Effector memory CD8-positive, alpha-beta T cell (primary cell): ENCODE data around the gene ATG5.
A peak's percentile ranks its signal among the peaks of the same experiment; 100 is the strongest.

Source experiments
- ATAC-seq: fragments of 150-1000 bp; cut with Tn5 transposase; replicated peaks from 2 replicates; pipeline ENCODE4 v1.10.0; 2021; ENCODE audit warnings: mild to moderate bottlenecking, moderate library complexity
- DNase-seq, 3 experiments: peaks; one replicate each; pipeline ENCODE4 v3.0.0; 2021
- H3K27ac Mint-ChIP-seq, 2 donors: one replicate each; pipeline ENCODE4 v1.8.0; 2022; ENCODE audit warnings: mild to moderate bottlenecking in 2 of 2, mixed read lengths in 2 of 2, moderate library complexity in 2 of 2
- H3K27me3 Mint-ChIP-seq, 2 donors: one replicate each; pipeline ENCODE4 v1.8.0; 2022; ENCODE audit warnings: mixed read lengths in 2 of 2
- H3K36me3 Mint-ChIP-seq: one replicate; pipeline ENCODE4 v1.8.0; 2022; ENCODE audit warnings: mild to moderate bottlenecking, moderate library complexity, mixed read lengths; ENCODE audit not compliant: insufficient read depth
- H3K4me1 Mint-ChIP-seq, 2 donors: one replicate each; pipeline ENCODE4 v1.8.0; 2022; ENCODE audit warnings: low read depth in 2 of 2, mixed read lengths in 2 of 2
- H3K4me3 Mint-ChIP-seq, 2 donors: one replicate each; pipeline ENCODE4 v1.8.0; 2022; ENCODE audit warnings: mild to moderate bottlenecking in 2 of 2, mixed read lengths in 2 of 2, moderate library complexity in 2 of 2
- H3K9me3 Mint-ChIP-seq, 2 donors: one replicate each; pipeline ENCODE4 v1.8.0; 2022; ENCODE audit warnings: mixed read lengths in 2 of 2

Gene ATG5

DNA sequence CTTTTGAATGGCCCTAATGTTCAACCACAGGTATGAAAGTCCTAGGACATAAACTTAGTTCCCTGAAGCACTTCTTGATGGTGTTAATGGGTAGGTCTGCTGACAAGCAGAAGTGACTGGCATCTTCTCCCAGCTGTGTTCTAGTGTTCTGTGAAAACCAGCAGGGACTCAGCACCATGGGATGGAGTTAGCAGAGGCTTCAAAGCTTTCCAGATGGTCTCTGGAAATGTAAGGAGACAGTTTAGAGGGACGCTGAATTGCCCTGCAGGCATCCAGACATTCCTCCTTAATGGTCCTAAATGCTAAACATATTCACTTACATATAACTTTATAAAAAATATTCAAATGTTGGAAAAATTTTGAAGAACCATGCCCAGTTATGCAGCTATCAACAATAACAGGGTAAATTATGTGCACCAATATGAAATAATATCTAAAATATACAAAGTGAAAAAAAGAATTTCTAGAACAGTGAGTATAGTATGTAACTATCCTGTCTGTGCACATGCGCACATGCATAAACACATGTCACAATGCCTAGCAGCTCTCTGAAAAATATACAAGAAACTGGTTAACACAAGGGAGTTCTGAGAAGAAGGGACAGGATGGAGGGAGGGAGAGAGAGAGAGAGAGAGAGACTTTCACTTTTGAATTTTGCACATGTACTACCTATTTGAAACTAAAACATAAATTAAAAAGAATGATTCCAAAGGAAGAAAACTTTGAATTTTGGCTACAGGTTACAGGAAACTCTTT, 152.3 kb downstream of the ATG5 start:
- no peak overlapping the region for H3K4me3 Mint-ChIP-seq
- H3K9me3 Mint-ChIP-seq: no peaks in the 10 kb centered on the region
- ATAC-seq: peak; percentile 56
- H3K4me1 Mint-ChIP-seq: peaks cover 9 to 19% of the 10 kb centered on the region in 2 donors
- H3K27me3 Mint-ChIP-seq: no peaks in the 10 kb centered on the region
- H3K36me3 Mint-ChIP-seq: peaks cover 3% of the 10 kb centered on the region
- H3K27ac Mint-ChIP-seq: no peak overlapping the region
- no peak for DNase-seq

DNA sequence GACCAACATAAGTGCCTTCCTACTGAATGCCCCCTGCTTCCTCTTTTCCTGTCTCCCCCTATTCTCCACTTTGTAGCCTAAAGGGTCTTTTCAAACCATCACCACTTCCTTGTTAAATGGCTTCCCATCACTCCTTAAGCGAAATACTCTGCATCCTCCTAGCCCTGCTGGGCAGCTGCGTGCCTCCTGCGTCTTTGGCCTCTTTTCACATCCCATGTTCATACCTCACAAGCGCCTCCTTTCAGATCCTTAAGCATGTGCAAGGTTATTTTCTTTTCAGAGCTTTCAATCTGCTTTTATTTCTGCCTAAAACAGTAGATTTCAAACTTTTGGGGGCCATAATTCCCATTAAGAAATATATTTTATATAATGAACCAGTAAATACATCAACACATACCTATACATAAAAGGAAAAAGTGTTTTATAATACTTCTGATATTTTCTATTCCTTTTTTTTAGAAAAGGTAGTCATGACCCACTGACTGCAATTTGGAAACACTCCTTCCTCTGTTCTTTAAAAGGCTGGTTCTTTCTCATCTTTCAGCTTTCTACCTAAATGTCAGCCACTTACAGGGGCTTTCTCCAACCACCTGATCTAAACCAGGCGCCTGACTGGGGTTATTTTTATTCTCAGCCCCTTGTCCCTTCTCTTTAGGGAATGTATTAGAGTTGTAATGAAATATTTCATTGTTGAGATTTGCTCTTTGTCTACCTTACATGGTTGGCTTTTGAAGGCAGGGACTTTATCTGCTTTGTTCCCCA, 155.3 kb downstream of the ATG5 start:
- H3K27me3 Mint-ChIP-seq: no peaks in the 10 kb centered on the region
- no peaks in the 10 kb centered on the region for H3K9me3 Mint-ChIP-seq
- H3K36me3 Mint-ChIP-seq: no peaks in the 10 kb centered on the region
- no peak overlapping the region for H3K4me3 Mint-ChIP-seq
- ATAC-seq: no peak
- H3K4me1 Mint-ChIP-seq: peaks cover 11 to 31% of the 10 kb centered on the region in 2 donors
- H3K27ac Mint-ChIP-seq: no peak overlapping the region
- no peak for DNase-seq

DNA sequence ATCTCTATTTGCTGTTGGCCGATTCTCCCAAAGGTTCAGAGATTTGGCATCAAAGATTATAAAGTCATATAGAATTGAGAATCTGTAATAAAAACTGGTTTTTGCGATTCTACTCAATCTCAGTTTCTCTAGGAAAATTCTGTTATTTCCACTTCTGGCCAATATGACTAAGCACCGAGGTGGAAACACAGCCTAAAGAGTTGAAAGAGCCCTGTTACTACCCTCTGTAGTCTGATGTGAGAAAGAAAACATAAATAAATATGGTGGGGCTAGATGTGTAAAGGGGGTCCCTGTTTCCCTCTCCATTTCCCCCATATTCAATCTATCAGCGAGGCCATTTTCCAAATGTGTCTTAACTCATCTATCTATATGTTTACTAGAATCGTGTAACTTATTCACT, 156.0 kb downstream of the ATG5 start:
- H3K27ac Mint-ChIP-seq: no peak overlapping the region
- no peak overlapping the region for H3K4me3 Mint-ChIP-seq

DNA sequence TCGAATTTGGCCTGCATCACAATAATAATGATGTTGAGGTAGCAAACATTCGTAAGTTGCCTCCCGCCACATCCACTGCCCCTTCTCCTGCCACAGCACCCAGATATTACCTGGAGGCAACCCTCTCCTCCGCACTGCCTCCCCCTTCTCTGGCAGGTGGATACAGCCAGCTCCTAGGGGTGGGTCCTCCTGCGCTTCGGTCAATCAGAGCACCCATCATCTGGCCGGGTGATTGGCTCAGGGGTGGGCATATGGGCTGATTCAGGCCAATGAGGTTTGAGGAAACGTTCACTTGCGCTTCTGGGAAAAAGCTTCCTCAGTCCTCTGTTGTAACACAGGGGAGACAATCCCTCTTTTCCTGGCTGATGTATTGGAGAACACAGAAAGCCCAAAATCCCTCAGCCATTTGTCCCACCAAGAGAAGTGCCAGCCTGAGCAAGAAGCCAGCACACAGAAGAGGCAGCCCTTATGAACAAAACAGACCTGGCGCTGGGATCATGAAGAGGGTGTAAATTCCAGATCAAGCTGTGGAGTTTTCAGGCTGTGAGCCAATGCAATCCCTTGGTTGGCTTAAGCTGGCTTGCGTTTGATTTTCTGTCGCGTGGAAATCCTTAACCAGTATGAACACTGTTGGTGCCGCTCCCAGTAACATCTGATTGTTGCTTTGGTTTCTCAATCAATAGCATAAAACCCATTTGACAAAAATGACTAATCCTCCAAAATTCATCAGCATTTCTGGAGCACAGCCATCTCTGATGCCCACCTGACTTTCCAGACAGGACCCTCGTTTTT, 157.3 kb downstream of the ATG5 start:
- no peak for ATAC-seq
- no peak overlapping the region for H3K4me3 Mint-ChIP-seq
- no peaks in the 10 kb centered on the region for H3K27me3 Mint-ChIP-seq
- H3K27ac Mint-ChIP-seq: no peak overlapping the region
- no peaks in the 10 kb centered on the region for H3K9me3 Mint-ChIP-seq
- no peak for DNase-seq
- peaks cover 26 to 41% of the 10 kb centered on the region in 2 donors for H3K4me1 Mint-ChIP-seq
- H3K36me3 Mint-ChIP-seq: no peaks in the 10 kb centered on the region

More for the DNA sequence above, 156.0 kb downstream of the ATG5 start:
- Mint-ChIP-seq H3K27me3 (no peaks in the 10 kb centered on the region), H3K36me3 (no peaks in the 10 kb centered on the region), H3K4me1 (peaks cover 14 to 34% of the 10 kb centered on the region in 2 donors), H3K9me3 (no peaks in the 10 kb centered on the region)
- DNase-seq (no peak), ATAC-seq (no peak)

DNA sequence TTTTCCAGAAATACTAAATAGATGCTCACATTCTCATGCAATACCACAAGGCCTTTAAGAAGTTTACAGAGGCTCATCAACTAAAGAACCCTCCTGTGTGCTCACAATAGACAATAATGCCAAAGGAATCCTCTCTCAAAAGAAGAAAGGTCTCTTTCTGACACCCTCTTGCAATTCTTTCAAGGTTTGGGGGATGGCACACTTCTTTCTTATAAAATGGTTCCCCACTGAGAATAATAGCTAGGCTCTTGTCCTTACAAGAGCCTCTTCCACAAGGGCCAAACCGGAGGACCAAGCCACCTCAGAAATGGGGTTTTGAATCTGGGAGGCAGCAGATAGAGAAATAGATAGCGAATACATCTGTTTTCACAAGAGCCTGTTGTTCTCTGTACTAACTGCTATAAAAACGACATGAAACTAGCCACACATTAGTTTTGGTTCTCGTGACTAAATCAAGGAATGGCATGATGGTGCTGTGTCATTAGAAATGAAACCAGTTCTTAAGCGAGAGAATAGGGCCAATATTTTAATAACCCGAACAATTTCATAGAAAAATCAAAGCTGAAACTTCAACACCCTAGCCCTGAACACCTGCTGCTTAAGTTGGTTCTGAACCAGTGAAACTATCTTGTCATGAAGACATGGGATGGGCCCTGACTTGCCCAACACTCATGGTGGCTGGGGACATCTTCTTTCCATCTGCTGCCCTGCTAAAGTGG, 158.3 kb downstream of the ATG5 start:
- H3K4me1 Mint-ChIP-seq: peaks cover 31 to 42% of the 10 kb centered on the region in 2 donors

DNA sequence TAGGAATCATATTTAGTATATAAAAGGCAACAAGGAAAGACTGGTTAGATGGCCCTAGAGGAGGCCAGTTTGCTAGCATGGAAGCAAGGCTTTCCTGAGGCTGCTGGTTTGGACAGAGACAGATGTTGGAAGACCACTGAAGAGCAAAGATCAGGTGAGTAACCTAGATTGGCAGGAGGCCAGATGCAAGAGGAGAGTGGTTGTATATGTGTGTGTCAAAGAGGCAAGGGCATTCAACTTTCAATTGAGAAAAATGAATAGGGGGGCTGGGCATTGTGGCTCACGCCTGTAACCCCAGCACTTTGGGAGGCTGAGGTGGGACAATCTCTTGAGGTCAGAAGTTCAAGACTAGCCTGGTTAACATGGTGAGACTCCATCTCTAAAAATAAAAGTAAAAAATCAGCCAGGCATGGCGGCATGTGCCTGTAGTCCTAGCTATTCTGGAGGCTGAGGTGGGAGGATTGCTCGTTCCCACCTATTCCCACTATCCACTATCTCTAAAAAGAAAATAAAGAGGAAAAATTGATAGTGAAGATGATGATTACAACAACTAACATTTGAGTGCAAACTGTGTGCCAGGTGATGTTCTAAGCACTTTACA, 159.6 kb downstream of the ATG5 start:
- no peak for DNase-seq

More for the DNA sequence above, 158.3 kb downstream of the ATG5 start:
- ATAC-seq (no peak), DNase-seq (no peak)
- Mint-ChIP-seq H3K36me3 (peaks cover 5% of the 10 kb centered on the region), H3K27ac (peak overlapping the region in 1 of 2 donors; percentile 71), H3K27me3 (no peaks in the 10 kb centered on the region), H3K9me3 (no peaks in the 10 kb centered on the region), H3K4me3 (no peak overlapping the region)

DNA sequence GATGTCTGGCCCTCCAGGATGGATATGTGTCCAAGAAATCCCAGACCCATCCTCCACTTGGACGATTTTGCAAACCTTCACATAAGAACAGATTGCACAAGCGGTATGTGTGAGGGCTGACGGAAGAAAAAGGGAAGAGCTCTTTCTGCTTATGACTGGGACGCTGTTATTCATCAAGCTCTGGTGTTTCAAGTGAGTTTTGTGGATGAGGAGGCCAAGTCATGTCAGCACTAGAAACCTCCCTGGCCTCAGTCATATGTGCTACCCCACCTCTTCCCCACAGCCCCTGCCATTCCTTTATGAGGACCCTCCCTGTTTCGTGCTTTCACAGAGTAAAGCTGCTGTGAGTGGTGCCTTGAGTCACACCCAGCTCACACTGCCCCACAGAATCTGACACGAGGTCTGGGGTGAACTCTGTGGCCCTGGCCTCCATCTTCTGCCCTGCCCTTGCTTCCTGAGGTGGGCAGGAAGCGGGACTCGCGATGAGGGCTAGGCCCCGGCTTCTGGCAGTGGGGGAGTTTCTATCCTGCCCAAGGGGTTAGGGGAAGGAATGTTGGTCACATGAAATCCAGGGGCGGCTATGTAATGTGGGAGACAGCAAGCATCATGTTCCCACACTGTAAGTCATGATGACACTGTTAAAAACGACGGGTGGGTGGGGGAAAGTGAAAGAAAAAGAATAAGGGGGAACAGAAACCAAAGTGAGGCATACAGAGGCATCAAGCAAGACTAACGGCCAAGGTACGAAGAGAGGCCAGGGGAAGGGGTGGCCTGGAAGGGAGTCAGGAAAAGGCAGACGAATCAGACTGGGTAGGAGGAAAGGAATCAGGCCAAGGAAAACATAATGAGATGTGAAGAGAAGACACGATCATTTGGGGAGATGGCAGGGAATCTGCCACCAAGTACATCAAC, 161.3 kb downstream of the ATG5 start:
- peaks cover 5% of the 10 kb centered on the region for H3K36me3 Mint-ChIP-seq
- no peaks in the 10 kb centered on the region for H3K27me3 Mint-ChIP-seq
- H3K27ac Mint-ChIP-seq: peak overlapping the region; percentile 90 to 96
- H3K4me1 Mint-ChIP-seq: peaks cover 29 to 45% of the 10 kb centered on the region in 2 donors
- no peaks in the 10 kb centered on the region for H3K9me3 Mint-ChIP-seq
- H3K4me3 Mint-ChIP-seq: peak overlapping the region; percentile 55 to 61
- peak; percentile 72 for ATAC-seq
- peak; percentile 29 to 51 (median 32) for DNase-seq

More for the DNA sequence above, 159.6 kb downstream of the ATG5 start:
- Mint-ChIP-seq H3K27me3 (no peaks in the 10 kb centered on the region), H3K27ac (peak overlapping the region in 1 of 2 donors; percentile 96), H3K9me3 (no peaks in the 10 kb centered on the region), H3K4me3 (peak overlapping the region; percentile 1 to 29), H3K4me1 (peaks cover 31 to 45% of the 10 kb centered on the region in 2 donors), H3K36me3 (peaks cover 5% of the 10 kb centered on the region)
- ATAC-seq: no peak

DNA sequence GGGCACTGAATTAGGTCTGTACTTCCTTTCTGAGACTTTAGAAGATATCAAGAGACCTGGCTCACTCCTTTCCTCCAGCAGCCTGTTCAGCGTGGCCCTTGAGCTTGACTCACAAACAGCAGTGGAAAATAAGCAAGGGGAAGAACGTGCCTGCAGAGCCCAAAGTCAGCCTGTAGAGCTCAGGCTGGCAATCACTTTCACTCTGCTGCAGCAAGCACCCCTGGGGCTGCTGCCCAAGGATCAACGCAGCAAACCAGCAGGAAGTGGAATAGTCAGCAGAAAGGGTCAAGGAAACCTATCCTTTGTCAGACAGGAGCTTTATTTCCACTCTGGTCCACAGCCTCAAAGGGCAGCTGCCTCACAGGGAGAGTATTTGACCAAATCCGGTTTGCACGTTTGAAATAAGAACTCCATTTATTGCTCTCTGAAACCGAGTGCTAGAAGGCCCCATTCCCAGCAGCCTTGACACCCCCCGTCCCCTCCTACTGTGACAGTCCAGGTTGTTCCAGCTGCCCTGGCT, 162.1 kb downstream of the ATG5 start:
- peak overlapping the region; percentile 90 to 96 for H3K27ac Mint-ChIP-seq
- H3K27me3 Mint-ChIP-seq: no peaks in the 10 kb centered on the region
- H3K4me3 Mint-ChIP-seq: peak overlapping the region; percentile 55 to 61
- peaks cover 5% of the 10 kb centered on the region for H3K36me3 Mint-ChIP-seq
- no peaks in the 10 kb centered on the region for H3K9me3 Mint-ChIP-seq
- peaks cover 31 to 45% of the 10 kb centered on the region in 2 donors for H3K4me1 Mint-ChIP-seq
- peak; percentile 33 to 52 (median 37) for DNase-seq
- peak; percentile 69 for ATAC-seq

DNA sequence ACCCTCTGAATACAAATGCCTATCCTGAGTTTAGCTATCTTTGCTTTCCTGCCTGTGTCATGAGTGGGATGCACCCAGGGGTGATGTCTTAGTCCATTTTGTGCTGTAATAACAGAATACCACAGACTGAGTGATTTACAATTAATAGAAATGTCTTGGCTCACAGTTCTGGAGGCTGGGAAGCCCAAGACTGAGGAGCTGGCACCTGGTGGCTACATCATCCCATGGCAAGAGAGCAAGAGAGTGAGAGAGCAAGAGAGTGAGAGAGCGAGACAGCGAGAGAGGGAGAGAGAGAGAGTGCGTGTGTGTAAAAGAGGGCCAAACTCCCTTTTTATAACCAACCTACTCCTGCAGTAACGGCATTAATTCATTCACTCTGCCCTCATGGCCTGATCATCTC, 162.6 kb downstream of the ATG5 start:
- DNase-seq: no peak
- H3K27ac Mint-ChIP-seq: peak overlapping the region; percentile 90 to 96
- no peaks in the 10 kb centered on the region for H3K9me3 Mint-ChIP-seq
- peaks cover 5% of the 10 kb centered on the region for H3K36me3 Mint-ChIP-seq
- peak overlapping the region; percentile 55 to 61 for H3K4me3 Mint-ChIP-seq
- H3K27me3 Mint-ChIP-seq: no peaks in the 10 kb centered on the region
- ATAC-seq: no peak
- peaks cover 31 to 45% of the 10 kb centered on the region in 2 donors for H3K4me1 Mint-ChIP-seq

DNA sequence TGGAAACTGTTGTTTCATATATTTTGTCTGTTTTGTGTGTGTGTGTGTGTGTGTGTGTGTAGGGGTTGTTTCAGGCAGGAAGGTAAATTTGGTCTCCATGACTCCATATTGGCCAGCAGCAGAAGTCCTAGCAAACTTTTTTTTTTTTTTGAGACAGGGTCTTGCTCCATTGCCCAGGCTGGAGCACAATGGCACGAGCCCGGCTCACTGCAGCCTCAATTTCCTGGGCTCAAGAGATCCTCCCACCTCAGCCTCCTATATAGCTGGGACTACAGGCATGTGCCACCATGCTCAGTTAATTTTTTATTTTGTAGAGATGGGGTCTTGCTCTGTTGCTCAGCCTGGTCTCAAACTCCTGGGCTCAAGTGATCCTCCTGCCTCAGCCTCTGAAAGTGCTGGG, 163.7 kb downstream of the ATG5 start:
- Mint-ChIP-seq H3K9me3 (no peaks in the 10 kb centered on the region), H3K27me3 (no peaks in the 10 kb centered on the region), H3K27ac (peak overlapping the region; percentile 90), H3K36me3 (peaks cover 5% of the 10 kb centered on the region), H3K4me3 (no peak overlapping the region), H3K4me1 (peaks cover 27 to 40% of the 10 kb centered on the region in 2 donors)
- no peak for ATAC-seq
- no peak for DNase-seq

DNA sequence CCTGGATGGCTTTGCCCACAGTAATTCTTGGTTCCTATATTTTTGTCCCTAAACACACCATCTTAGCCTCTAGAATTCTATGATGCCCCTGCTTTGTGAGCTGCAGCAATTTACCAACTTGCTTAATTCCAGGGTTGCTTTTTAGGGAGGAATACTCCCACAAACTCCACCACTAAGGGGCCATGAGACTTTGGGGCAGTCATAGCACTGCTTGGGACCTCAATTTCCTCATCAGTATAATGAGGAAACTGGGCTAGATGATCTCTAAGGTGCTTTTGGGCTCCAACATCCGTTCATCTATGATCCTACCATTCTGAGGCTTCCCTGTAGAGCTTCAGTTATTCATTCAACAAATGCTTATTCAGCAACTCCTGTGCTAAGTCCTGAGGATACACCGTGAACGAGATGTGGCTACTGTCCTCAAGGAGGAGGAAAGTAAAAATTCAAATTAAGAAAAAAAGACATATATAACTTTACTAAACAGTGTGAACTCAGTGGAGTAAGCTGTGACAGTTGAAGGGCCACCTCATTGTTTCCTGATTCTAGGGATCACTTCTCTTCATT, 164.2 kb downstream of the ATG5 start:
- peak overlapping the region; percentile 90 for H3K27ac Mint-ChIP-seq
- H3K27me3 Mint-ChIP-seq: no peaks in the 10 kb centered on the region
- no peak for ATAC-seq
- no peak overlapping the region for H3K4me3 Mint-ChIP-seq
- H3K9me3 Mint-ChIP-seq: no peaks in the 10 kb centered on the region
- H3K36me3 Mint-ChIP-seq: peaks cover 5% of the 10 kb centered on the region
- peaks cover 26 to 36% of the 10 kb centered on the region in 2 donors for H3K4me1 Mint-ChIP-seq
- DNase-seq: no peak
